HG02840 (cell line): ENCODE data around the gene MARK3.
"Not testable (repeated sequence)": the region's sequence is repeated elsewhere in the genome, so short reads cannot be mapped to it uniquely, and the experiment has no call there.

Source experiments
- ATAC-seq: cut with Tn5 transposase; IDR thresholded peaks from one replicate; pipeline ENCODE4 v1.9.1; 2021; ENCODE audit warnings: mild to moderate bottlenecking, moderate library complexity, moderate number of reproducible peaks; ENCODE audit not compliant: unreplicated experiment, low FRiP score

The MARK3 gene

DNA sequence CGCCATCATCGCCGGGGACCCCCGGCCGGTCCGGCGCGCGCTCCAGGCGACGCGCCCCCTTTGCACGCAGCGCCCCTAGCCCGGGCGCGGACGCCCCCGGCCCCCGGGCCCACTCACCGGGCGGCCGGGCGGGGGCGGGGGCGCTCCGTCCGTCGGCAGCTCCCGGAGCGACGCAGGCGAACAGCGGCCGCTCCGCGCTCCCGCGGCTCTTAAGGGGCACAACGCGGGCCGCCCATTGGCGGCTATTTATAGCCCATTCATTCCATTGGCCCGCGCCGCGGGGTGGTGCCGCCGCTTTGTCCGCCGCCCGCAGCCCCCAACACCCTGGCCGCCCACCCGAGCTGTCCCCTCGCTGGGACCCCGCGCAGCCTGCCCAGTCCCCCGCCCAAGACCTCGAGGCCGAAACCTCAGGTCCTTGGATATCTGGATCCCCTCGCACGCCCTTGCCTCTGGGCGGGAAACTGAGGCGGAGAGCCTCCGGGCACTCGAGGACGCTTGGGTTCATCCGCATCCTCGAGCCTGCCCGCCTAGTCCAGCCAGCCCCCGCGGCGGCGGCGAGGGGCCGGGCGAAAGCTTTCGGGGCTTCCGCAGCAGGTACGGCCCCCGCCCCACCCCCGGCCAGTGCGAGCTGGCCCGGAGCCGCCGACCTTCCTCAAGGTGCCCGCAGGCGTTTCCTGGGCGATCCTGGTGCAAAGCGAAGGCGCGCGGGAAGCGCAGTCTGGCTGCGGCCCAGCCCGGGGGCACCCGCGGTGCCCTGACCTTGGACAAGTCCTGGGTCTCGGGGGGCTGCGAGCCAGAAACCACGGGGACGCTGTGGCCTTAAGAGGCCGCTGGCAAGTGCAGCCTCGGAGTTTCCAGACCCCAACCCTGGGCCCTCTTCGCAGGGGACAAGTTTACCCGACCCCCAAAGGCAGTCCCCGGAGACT is 137.7 kb downstream of the MARK3 start, which contains the start of gene CKB:
TSS of gene CKB (minus strand) at position 182 of the 926 bp plus-strand sequence. CDS start 337 bp downstream, outside the sequence.
- no peak for ATAC-seq

DNA sequence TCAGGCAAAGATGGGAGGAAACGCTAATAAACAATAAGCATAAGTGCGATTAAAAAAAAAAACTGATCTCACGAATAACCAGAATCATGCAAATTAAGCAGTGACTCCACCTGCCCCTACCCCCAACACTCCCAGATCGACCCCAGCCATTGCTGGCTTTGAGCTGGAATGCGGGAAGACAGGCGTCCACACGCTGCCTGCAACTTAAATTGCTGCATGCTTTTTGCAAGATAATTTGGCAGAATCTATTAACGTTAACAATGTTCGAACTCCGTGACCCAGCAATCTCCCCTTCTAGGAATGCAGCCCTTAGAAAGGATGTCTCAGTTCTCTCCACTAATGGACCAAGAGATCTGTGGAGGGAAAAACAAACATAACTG is 138.3 kb downstream of the MARK3 start:
- no peak for ATAC-seq

DNA sequence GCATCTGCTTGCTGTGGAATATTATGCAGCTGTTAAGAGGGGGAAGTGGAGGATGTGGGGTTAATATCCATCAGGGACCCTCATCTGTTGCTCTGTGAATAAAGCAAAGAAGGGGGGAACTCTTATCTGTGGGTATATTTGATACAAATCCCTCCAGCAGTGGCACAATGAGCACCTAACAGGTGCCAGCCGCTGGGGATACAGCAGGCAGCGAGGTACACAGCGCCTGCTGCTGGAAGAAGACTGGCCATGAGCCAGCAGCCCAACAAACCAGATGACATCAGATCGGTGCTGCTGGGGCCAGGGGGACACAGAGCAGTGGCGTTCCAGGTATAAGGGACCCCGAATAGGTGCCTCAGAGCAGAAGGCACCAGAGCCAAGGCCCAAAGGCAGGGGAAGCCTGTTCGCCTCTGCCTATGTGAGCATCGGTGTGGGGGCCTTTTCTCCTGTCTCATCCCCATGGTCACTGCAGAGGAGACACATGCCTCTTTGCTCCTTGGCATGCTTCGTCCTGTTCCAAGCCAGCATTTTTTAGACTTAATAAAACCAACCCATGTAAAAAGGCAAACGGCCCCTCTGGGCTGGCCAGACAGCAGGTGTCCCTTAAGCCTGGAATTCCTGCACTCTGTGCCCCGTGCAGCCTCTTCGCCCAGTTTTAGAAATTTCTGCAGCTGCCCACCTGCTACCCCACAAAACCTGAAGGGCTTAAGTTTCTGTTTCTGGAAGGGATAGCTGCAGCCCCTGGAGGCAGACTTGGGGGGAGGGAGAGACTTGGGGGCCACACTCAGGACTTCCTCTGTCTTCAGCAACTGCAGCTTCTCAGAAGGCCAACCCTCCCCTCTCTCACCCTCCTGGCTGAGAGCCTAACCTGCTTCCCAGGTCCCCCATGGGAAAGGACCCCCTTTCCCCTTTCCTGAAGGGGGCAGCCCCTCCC is 139.1 kb downstream of the MARK3 start:
- ATAC-seq, result no peak

DNA sequence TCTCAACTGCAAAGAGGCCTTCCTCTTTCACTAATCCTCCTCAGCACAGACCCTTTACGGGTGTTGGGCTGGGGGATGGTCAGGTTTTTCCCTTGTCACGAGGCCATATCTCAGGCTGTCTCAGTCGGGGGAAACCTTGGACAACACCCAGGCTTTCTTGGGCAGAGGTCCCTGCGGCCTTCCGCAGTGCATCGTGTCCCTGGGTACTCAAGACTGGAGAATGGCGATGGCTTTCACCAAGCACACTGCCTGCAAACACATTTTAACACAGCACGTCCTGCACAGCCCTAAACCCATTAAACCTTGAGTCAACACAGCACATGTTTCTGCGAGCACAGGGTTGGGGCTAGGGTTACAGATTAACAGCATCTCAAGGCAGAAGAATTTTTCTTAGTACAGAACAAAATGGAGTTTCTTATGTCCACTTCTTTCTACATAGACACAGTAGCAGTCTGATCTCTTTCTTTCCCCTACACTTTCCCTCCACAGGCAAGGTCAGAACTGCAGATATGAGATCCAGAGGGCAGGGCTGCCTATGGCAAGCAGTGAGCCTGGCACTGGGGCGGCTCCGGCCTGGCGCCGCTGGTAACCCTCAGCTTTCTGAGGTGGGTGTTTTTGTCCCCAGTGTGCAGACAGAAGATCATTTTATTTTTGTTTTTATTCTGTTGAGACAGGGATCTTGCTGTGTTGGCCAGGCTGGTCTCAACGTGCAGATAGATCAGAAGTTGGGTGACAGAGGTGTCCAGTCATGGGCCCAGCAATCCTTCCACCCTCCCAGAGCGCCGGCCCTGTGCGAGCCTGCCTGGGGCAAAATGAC is 140.4 kb downstream of the MARK3 start:
- not testable (repeated sequence) for ATAC-seq

DNA sequence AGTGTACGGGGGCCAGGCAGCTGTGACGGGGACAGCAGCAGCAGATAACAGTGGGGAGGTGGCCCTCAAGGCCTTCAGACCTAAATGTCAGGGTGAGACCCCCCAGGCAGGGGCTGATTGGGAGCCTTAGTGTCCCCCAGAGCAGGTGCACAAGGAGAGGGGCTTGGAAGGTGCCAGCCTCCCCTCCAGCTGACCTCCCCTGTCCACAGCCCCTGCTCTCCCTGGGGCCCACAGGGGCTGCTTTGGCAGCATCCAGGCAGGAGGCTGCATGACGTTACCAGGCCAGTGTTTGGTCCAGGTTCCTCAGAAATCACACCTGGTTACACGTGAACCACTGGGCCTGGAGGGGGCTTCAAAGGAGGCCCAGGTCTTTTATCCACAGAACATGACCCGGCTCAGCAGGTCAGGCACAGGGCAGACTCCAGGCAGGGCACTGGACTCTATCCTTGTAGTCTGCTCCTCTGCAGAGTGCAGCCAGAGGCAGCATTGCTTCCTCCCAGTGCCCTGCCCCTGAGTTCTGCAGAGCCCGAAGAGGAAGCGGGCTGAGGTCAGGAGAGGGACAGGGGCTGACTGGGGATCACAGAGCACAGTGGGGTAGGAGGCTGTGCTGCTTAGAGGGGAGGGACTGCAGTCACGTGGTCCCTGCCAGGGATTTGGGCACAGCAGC is 141.2 kb downstream of the MARK3 start:
- no peak for ATAC-seq

DNA sequence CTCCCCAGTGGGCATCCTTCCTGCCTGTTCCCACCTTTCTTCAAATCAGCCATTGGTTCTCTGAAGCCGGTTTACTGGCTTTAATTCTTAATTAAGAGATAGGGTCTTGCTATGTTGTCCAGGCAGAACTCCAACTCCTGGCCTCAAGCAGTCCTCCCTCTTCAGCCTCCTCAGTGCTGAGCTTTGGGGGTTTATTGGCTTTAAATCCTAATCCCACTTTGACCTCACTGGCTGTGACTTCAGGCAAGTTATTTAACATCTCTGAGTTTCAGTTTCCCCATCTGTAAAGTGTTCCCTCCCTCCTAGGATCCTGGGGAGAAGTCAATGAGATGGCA is 141.7 kb downstream of the MARK3 start:
- ATAC-seq, result no peak

DNA sequence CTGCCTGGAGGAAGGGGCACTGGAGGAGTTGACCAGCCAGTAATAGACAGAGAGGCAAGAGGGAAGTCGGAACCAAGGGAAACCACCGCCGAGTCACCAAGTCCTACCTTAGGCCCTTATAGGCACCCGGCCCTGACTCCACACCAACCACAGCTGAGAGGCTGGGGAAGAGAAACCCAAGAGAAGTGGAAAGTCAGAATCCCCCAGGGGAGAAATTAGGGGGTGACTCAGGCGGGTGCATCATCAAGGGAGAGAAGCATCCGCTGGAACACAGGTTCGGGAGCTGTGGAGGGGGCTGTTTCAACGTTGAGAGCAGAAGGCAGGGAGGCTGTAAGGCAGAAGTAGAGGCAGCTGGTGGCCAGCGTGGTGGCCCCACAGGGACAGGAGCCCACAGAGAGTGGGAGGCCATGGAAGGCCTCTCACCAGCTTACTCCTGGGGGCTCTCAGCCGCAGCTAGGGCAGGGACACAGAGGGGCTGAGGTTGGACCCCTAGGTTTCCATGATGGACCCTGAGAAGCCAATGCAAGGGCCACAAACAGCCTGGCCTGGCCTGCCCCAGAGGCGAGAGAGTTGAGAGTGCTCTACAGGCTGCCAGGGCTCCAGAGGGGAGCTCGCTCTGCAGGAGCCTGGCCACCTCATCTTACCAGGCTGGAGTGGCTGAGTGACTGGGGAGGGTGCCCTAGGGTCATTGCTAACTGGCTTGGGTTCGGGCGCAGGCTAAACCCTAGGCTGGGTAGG is 142.4 kb downstream of the MARK3 start:
- ATAC-seq, result no peak

DNA sequence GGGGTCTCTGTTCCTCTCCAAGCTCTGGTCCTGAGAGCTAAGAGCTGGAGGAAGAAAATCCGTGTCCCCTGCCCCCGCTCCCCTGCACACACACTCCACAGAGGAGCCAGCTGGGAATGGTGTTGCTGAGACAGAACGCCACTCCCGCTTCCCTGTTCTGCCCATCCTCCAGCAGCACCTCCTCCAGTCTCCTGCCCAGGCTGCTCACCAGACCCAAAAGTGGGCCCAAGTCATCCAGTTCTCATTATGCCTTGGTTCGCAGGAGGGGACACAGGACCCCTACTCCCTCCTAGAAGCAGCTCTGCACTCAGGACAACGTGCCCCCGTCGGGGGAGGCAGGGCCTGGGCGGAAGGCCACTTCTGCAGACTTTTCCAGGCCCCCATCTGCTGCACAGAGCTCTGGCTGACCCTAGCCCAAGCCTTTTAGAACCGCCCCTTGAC is 143.0 kb downstream of the MARK3 start:
- ATAC-seq, result no peak

DNA sequence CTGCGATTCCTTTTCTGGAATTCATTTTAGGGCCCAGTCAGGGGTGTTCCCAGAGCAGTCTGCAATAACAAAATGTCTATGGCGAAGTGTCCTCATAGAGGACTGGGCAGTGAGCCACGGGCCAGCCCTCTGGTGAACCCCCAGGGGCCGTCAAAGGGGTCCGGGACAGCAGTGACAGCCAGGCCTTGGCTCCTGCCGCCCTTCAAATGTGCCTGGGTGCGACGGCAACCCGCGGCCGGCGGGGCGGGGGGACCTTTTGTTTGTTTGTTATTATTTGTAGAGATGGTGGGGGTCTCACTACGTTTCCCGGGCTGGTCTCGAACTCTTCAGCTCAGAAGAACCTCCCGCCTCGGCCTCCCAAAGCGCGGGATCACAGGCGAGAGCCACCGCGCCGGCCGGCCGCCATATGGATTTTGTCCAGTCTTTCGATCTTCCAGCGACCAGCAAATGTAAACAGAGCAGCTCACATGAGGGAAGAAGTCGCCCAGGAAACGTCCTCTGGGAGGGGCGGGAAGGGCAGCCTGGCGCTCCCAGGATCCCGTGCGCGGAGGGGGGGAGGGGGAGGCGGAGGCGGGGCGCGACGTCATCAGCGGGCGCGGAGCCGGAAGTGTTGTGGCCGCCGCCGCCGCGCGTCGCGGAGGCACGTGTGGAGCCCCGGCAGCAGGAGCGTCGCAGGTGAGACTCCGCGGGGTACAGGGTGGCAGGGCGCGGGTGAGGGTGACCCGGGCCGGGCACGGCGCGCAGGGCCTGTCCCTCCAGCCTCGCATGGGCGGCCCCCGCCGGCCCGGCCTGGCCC is 143.6 kb downstream of the MARK3 start, which contains the start of gene TRMT61A:
TSS of gene TRMT61A (plus strand) at position 610 of the 796 bp plus-strand sequence. CDS start 783 bp downstream, outside the sequence.
- ATAC-seq, result peak; percentile 42

DNA sequence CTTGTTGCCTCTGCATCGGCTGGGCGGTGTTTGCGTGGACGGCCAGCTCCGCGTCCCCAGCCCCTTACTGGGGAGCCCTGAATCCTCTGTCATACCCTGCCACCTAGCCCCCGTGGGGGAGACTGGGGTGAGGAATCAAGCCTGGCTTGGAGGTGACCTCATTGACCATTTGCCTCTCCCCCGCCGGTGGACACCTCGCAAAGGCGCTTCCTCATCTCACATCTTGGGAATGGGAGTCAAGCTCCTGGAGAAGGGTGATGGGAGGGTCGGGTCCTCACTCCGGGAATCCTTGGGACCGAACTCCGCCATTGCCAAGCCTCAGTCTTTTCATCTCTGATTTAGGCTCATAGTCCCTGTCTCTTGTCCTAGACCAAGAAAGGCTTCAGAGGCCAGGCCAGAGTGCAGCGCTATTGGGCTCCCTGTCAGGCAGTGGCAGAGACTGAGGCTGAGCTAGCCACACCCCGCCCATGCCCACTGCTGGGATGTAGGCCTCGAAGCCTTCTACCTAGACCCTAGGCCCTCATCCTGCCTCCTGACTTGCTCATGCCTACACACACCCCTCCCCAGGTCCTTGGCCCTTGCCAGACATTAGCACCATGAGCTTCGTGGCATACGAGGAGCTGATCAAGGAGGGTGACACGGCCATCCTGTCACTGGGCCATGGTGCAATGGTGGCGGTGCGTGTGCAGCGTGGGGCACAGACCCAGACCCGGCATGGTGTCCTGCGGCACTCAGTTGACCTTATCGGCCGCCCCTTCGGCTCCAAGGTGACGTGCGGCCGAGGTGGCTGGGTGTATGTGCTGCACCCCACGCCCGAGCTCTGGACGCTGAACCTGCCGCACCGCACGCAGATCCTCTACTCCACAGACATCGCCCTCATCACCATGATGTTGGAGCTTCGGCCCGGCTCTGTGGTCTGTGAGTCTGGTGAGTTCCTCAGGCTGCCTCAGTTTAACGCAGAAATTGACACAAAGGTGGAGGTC is 144.5 kb downstream of the MARK3 start:
- ATAC-seq, result no peak

DNA sequence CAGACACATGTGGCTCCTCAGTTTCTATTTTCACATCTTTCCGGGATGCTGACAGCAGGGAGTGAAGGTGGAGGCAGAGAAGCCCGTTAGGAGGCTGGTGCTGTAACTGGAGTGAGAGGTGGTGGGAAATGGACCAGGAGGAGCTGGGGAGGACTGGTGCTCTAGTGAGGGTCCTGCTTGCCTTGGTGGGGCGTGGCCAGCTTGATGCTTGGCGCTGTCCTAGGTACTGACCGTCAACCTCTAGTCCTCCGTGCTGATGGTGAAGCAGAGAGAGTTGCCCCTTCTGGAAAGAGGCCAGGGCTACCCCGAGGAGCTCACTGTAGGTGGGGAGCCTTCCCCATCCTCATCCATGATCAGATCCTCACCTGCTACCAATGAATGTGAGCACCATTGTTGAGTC is 145.2 kb downstream of the MARK3 start:
- ATAC-seq, result no peak

DNA sequence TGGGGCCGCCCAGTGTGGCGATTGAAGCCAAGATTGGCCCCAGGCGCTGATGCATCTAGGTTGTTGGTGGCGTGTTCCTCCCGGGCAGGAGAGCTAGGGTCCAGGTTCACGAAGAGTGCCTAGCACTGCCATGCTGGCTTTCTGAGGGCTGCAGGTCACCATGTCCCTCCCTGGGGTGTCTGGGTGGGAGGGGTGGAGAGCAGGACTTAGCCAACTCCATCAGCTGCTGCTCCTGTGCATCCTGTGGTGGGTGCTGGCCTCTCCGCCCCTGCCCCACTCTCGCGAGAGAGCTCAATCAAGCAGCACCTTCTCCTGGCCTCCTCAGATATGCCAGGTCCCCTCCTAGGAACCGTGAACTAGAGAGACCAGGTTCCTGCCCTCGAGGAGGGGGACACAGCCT is 145.6 kb downstream of the MARK3 start:
- no peak for ATAC-seq

DNA sequence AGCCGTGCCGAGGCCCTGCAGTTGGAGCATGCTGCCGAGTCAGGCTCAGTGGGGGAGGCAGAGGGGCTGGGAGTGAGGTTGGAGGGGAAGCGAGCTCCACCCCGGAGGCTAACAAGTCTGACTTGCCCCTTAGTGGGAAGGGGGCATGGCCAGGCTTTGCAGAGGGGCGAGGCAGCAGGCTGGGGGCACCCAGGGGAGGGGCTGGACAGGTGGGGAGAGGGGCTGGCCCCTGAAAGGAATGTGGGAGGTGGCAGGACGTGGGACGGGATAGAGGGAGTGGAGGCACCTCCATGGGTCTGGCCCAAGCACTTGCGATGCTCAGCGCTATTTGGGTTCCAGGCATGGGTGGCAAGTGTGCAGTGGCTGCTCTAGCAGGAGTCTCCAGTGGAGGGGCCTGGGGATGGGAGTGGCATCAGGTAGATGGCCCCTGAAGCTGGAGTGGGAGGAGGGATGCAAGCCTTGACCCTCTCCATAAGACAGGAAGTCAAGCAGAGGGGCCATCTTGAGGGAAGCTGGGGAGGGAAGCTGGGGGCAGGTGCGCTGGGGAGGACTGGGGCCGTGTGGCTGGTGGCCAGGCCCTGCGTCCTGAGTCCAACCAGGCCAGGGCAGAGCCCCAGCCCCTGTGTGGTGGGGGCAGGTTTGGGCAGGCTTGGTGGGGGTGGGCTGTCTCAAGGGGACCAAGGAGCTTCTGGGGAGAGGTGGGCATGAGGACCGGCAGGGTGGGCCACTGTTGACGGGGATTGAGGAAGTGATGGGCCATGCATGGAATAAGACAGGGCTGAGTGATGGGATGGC is 146.4 kb downstream of the MARK3 start:
- no peak for ATAC-seq

DNA sequence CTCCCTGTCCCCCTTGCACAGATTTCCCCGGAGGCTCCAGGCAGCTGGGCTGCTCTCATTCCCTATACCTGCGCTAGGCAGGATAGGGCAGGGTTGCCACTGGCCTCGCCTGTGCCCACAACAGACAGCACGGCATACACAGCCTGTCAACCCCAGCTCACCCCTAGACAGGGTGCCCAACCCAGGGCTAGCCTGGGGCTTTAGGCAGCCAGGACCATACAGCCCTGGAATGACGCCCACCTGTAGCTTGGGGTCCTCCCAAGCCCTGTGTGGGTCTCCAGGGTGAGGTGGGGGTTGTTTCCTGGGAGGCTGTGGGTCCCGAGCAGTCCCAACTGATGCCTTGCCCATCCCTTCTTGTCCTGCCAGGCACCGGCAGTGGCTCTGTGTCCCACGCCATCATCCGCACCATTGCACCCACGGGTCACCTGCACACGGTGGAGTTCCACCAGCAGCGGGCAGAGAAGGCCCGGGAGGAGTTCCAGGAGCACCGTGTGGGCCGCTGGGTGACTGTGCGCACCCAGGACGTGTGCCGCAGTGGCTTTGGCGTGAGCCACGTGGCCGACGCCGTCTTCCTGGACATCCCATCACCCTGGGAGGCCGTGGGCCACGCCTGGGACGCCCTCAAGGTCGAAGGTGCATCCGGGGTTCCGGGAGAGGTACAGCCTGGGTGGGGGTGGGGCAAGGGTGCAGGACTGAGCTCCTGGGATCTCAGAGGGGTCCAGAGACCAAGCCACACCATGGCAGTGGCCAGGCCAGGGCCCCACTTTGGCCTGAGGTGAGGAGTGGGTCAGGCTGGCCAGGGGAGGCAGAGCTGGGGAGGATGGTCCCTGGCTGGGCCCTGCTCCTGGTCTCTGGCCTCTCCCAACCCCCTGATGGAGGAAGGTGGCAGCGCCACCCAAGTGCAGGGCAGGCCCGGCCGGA is 147.3 kb downstream of the MARK3 start:
- no peak for ATAC-seq
